Neural progenitor cell (in vitro differentiated cells): ENCODE data around the gene DRGX.

Experiments
- EZH2 ChIP-seq: fragments of 200-600 bp; sonication (generic); IDR thresholded peaks from 2 replicates; pipeline ENCODE4 v1.6.1; 2017; ENCODE audit warnings: antibody characterized with exemption, mild to moderate bottlenecking, moderate library complexity
- EZH2phosphoT487 ChIP-seq: fragments of 200-600 bp; sonication (generic); IDR thresholded peaks from 2 replicates; pipeline ENCODE4 v1.6.1; 2017; ENCODE audit warnings: antibody characterized with exemption
- TF ChIP-seq, protein P1 (sequence below): fragments of 200-600 bp; sonication (generic); IDR thresholded peaks from 2 replicates; pipeline ENCODE4 v1.5.1; 2017; ENCODE audit warnings: antibody characterized with exemption, mild to moderate bottlenecking

DNA sequence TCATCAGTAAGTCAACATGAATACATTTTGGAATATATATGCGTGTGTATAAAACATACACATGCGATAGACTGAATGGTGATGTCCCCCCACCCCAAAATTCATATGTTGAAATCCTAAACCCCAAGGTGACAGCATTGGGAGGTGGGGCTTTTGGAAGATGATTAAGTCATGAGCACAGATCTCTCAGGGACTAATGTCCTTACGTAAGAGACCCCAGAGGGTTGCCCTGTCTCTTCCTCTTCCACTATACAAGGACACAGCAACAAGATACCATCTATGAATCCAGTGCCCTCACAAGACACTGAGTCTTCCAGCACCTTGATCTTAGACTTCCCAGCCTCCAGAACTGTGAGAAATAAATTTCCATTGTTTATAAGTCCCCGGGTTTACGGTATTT lies 22.5 kb downstream of the DRGX start:
- TF ChIP-seq, protein P1, sequence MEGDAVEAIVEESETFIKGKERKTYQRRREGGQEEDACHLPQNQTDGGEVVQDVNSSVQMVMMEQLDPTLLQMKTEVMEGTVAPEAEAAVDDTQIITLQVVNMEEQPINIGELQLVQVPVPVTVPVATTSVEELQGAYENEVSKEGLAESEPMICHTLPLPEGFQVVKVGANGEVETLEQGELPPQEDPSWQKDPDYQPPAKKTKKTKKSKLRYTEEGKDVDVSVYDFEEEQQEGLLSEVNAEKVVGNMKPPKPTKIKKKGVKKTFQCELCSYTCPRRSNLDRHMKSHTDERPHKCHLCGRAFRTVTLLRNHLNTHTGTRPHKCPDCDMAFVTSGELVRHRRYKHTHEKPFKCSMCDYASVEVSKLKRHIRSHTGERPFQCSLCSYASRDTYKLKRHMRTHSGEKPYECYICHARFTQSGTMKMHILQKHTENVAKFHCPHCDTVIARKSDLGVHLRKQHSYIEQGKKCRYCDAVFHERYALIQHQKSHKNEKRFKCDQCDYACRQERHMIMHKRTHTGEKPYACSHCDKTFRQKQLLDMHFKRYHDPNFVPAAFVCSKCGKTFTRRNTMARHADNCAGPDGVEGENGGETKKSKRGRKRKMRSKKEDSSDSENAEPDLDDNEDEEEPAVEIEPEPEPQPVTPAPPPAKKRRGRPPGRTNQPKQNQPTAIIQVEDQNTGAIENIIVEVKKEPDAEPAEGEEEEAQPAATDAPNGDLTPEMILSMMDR = no peak
- TF ChIP-seq EZH2 = no peak
- no peak for TF ChIP-seq EZH2phosphoT487
